HG03103 (cell line): ENCODE data around the gene BEND7.

Experiments
- ATAC-seq: cut with Tn5 transposase; IDR thresholded peaks from one replicate; pipeline ENCODE4 v1.9.1; 2021; ENCODE audit warnings: low read depth; ENCODE audit not compliant: unreplicated experiment

Gene BEND7

GRCh38 chr10:13393640-13394039, 135.2 kb downstream of the BEND7 start:
- no peak for ATAC-seq

DNA sequence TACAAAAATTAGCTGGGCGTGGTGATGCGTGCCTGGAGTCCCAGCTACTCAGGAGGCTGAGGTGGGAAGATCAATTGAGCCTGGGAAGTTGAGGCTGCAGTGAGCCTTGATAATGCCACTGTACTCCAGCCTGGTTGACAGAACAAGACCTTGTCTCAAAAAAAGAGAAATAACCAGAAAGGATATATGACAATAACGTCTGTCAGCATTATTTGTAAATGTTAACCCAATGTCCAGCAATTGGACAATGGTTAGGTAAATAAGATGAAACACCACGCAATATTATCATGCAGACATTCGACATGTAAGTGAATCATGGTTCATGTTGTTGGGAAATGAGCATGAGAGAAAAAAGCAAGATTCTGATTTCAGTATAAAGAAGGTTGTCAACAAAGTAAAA, 136.1 kb downstream of the BEND7 start:
- ATAC-seq, result no peak
